MM.1S (cell line): Measurements from ENCODE around the gene NDP.

ENCODE experiments used
- DNase-seq: peaks from one replicate; pipeline ENCODE4 v3.0.0-alpha.2; 2015
- H2AFZ ChIP-seq: fragments of 300-600 bp; sonication (generic); 2 replicates; pipeline ENCODE4 v1.6.0; 2016; ENCODE audit warnings: antibody characterized with exemption, low read length
- H3F3A ChIP-seq: fragments of 300-600 bp; sonication (generic); 2 replicates; pipeline ENCODE4 v1.6.1; 2016; ENCODE audit warnings: mild to moderate bottlenecking, antibody characterized with exemption, low read length, moderate library complexity, mixed read lengths; ENCODE audit not compliant: insufficient read depth
- H3K27ac ChIP-seq: fragments of 300-600 bp; sonication (generic); 2 replicates; pipeline ENCODE4 v1.5.1; 2016; ENCODE audit warnings: mild to moderate bottlenecking, low read length
- H3K27me3 ChIP-seq: fragments of 300-600 bp; sonication (generic); replicated peaks from 2 replicates; pipeline ENCODE4 v1.6.0; 2016; ENCODE audit warnings: low read length; ENCODE audit not compliant: insufficient read depth
- H3K36me3 ChIP-seq: fragments of 300-600 bp; sonication (generic); replicated peaks from 2 replicates; pipeline ENCODE4 v1.6.1; 2016; ENCODE audit warnings: mild to moderate bottlenecking, low read length, mixed read lengths; ENCODE audit not compliant: insufficient read depth
- H3K4me1 ChIP-seq: fragments of 300-600 bp; sonication (generic); 2 replicates; pipeline ENCODE4 v1.6.1; 2016; ENCODE audit warnings: low read length, mixed read lengths
- H3K4me2 ChIP-seq: fragments of 300-600 bp; sonication (generic); 2 replicates; pipeline ENCODE4 v1.6.0; 2016; ENCODE audit warnings: low read depth, low read length
- H3K4me3 ChIP-seq: fragments of 300-600 bp; sonication (generic); 2 replicates; pipeline ENCODE4 v1.5.1; 2016; ENCODE audit warnings: low read length, mixed read lengths
- H3K79me2 ChIP-seq: fragments of 300-600 bp; sonication (generic); 2 replicates; pipeline ENCODE4 v1.6.1; 2016; ENCODE audit warnings: mixed run types, low read length, mixed read lengths
- H3K9ac ChIP-seq: fragments of 300-600 bp; sonication (generic); 2 replicates; pipeline ENCODE4 v1.6.1; 2016; ENCODE audit warnings: low read length, mixed read lengths
- H3K9me2 ChIP-seq: fragments of 300-600 bp; sonication (generic); replicated peaks from 2 replicates; pipeline ENCODE4 v1.6.1; 2016; ENCODE audit warnings: mild to moderate bottlenecking, low read length, mixed read lengths; ENCODE audit not compliant: insufficient read depth
- H3K9me3 ChIP-seq: fragments of 300-600 bp; sonication (generic); replicated peaks from 2 replicates; pipeline ENCODE4 v1.6.1; 2016; ENCODE audit warnings: mild to moderate bottlenecking, low read length, mixed read lengths; ENCODE audit not compliant: insufficient read depth
- H4K20me1 ChIP-seq: fragments of 300-600 bp; sonication (generic); 2 replicates; pipeline ENCODE4 v1.6.1; 2016; ENCODE audit warnings: mild to moderate bottlenecking, low read length, moderate library complexity, mixed read lengths; ENCODE audit not compliant: insufficient read depth
- CTCF ChIP-seq: fragments of 300-600 bp; sonication (generic); IDR thresholded peaks from 2 replicates; pipeline ENCODE4 v1.5.1; 2016; ENCODE audit warnings: antibody characterized with exemption, low read length, mixed read lengths
- EZH2 ChIP-seq: fragments of 300-600 bp; sonication (generic); optimal IDR thresholded peaks from 2 replicates; pipeline ENCODE3; 2017; ENCODE audit warnings: low read depth, mild to moderate bottlenecking, antibody characterized with exemption, low read length, mixed read lengths
- EZH2phosphoT487 ChIP-seq: fragments of 300-600 bp; sonication (generic); IDR thresholded peaks from 2 replicates; pipeline ENCODE4 v1.6.1; 2018; ENCODE audit warnings: antibody characterized with exemption, low read length

NDP gene

DNA sequence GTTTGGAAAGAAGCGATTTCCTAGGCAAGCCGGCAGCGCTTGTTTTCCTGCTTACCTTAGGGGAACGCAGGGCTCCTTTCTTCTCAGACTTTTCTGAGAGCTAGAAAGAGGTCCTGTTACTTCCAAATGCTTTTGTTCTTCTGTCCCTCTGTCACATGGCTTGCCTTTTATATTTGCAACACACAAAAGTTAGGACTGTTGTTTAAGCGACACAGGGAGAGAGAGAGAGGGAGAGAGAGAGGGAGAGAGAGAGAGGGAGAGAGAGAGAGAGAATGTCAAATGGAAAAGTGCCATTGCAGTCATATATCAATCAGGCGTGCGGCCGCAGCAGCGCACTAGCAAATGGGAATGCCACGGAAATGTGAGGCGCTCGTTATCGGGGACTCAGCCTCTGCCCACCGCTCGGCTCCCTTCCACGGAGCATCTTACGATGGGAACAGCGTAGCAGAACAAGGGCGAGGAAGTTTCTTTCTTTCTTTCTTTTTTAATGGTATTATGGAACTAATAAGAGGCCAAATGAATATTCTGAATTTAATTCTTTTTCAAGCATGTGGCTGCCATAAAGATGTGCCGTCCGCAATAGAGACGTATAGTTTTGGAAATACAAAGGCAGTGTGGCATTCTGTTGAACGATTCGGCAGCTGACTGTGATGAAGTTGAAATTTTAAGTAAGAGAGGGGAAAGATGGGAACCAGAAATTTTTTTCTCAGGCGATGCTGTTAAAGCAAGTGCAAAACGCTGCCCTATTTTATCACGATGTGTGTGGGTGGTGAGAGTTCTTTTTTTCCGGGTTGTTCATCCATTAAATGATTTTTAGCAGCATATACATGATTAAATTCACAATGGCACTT is at the start of gene NDP:
Gene NDP (minus strand): TSS at position 142 of the 851 bp plus-strand sequence. CDS start 14,745 bp downstream, outside the sequence.
- no peak within 1 kb of the TSS for H3K27ac ChIP-seq
- no peak within 1 kb of the TSS for H3K4me2 ChIP-seq
- DNase-seq, result no peak

DNA sequence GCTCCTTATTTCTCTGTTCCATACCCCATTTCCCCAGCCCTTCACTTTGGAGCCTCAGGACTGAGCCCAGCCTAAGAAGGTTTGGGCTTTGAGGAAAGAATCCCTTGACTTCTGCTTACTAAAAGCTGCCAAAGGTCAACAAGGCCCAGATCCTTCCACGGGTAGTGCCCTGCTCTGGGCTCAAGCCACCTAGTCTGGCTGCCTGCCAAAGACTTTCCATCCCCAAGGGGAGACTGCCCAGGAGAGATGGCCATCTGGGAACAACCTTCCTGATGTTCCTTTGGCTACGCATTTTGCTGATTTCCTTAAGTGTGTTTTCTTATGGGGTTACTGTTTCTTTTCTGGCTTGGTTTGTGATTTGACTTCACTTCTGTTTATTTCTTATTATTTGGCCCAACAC is 49.8 kb upstream of the NDP start:
- no peak overlapping the region for H3K4me2 ChIP-seq
- H3F3A ChIP-seq, result no peaks in the 10 kb centered on the region
- no peaks in the 10 kb centered on the region for H4K20me1 ChIP-seq
- H3K9me2 ChIP-seq, result no peaks in the 10 kb centered on the region
- H3K79me2 ChIP-seq, result no peaks in the 10 kb centered on the region
- H3K27ac ChIP-seq, result no peak overlapping the region
- H2AFZ ChIP-seq, result no peak overlapping the region
- H3K27me3 ChIP-seq, result no peaks in the 10 kb centered on the region
- no peaks in the 10 kb centered on the region for H3K36me3 ChIP-seq
- DNase-seq, result no peak
- no peaks in the 10 kb centered on the region for H3K4me1 ChIP-seq
- no peaks in the 10 kb centered on the region for H3K9me3 ChIP-seq
- H3K4me3 ChIP-seq, result no peak overlapping the region
- no peak overlapping the region for H3K9ac ChIP-seq
- TF ChIP-seq EZH2phosphoT487 (no peak), CTCF (no peak), EZH2 (no peak)

More for the DNA sequence above, at the start of gene NDP:
- no peak for TF ChIP-seq EZH2phosphoT487
- no peak for TF ChIP-seq CTCF
- no peak for TF ChIP-seq EZH2
- H4K20me1 ChIP-seq, result no peaks in the 10 kb centered on the region
- no peaks in the 10 kb centered on the region for H3K27me3 ChIP-seq
- peaks cover 4% of the 10 kb centered on the region for H3F3A ChIP-seq
- 0 out of 2 replicates have a peak, but pooled peaks cover 6% of the 10 kb centered on the region for H3K4me1 ChIP-seq
- H3K4me3 ChIP-seq, result no peak within 1 kb of the TSS
- no peaks in the 10 kb centered on the region for H3K9me2 ChIP-seq
- no peaks in the 10 kb centered on the region for H3K79me2 ChIP-seq
- H3K9ac ChIP-seq, result no peak within 1 kb of the TSS
- H2AFZ ChIP-seq, result no peak within 1 kb of the TSS
- H3K36me3 ChIP-seq, result no peaks in the 10 kb centered on the region
- no peaks in the 10 kb centered on the region for H3K9me3 ChIP-seq

DNA sequence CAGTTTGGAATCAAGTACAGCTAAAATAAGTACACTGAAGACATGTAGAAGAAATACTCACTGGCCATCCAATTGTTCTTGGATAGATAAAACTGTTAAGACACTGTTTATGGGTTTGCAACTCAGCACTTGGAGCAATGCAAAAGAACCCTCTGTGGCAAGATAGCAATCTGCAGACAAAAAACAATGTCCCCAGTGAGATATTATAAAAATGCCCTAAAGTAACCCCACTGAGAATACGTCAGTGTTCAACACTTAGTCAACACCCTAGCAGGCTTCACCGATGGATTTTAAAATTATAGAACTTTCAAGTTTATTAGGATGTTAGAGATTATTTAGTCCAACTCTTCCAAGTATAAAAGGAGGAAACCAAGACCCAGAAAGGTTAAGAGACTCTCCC is 47.5 kb upstream of the NDP start:
- TF ChIP-seq EZH2phosphoT487 (no peak), CTCF (no peak), EZH2 (no peak)
- H4K20me1 ChIP-seq, result no peaks in the 10 kb centered on the region
- no peaks in the 10 kb centered on the region for H3K9me2 ChIP-seq
- no peak overlapping the region for H3K9ac ChIP-seq
- H3K9me3 ChIP-seq, result no peaks in the 10 kb centered on the region
- no peaks in the 10 kb centered on the region for H3K36me3 ChIP-seq
- H3K79me2 ChIP-seq, result no peaks in the 10 kb centered on the region
- H2AFZ ChIP-seq, result no peak overlapping the region
- no peak overlapping the region for H3K4me2 ChIP-seq
- H3K4me1 ChIP-seq, result no peaks in the 10 kb centered on the region
- no peak overlapping the region for H3K4me3 ChIP-seq
- no peak for DNase-seq
- H3K27ac ChIP-seq, result no peak overlapping the region
- H3F3A ChIP-seq, result no peaks in the 10 kb centered on the region
- H3K27me3 ChIP-seq, result no peaks in the 10 kb centered on the region
